ENCODE data around the gene LRSAM1.

- TF ChIP-seq, protein P1, sequence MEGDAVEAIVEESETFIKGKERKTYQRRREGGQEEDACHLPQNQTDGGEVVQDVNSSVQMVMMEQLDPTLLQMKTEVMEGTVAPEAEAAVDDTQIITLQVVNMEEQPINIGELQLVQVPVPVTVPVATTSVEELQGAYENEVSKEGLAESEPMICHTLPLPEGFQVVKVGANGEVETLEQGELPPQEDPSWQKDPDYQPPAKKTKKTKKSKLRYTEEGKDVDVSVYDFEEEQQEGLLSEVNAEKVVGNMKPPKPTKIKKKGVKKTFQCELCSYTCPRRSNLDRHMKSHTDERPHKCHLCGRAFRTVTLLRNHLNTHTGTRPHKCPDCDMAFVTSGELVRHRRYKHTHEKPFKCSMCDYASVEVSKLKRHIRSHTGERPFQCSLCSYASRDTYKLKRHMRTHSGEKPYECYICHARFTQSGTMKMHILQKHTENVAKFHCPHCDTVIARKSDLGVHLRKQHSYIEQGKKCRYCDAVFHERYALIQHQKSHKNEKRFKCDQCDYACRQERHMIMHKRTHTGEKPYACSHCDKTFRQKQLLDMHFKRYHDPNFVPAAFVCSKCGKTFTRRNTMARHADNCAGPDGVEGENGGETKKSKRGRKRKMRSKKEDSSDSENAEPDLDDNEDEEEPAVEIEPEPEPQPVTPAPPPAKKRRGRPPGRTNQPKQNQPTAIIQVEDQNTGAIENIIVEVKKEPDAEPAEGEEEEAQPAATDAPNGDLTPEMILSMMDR (IDR thresholded peaks at IDR 0.05; ENCODE audit: low read depth, low read length): no peak
- no peak for TF ChIP-seq POLR2A (IDR thresholded peaks at IDR 0.05; ENCODE audit: extremely low read depth, insufficient read length)
Observed at GRCh38 chr9:127407492-127407843, 43.8 kb upstream of the LRSAM1 start.

Data from NB4 (cell line).